CD4-positive, alpha-beta T cell (primary cell): ENCODE results near the gene IFT172. TPM values are rescaled to one million over a fixed set of nuclear protein-coding genes. Genes with fewer than 3 reads are reported as not detected.

Source experiments
- ATAC-seq: fragments of 200-7000 bp; cut with Tn5 transposase; one replicate; pipeline ENCODE4 v1.10.0; 2022; ENCODE audit warnings: mild to moderate bottlenecking; ENCODE audit not compliant: poor library complexity
- CTCF ChIA-PET: fragments of 350-600 bp; sonication (Branson Sonifier 250); formaldehyde crosslinking; loops from one replicate; lab custom pipeline; 2021; ENCODE audit warnings: antibody characterized with exemption, inconsistent platforms; lab: Charles Lee
- POLR2A ChIA-PET: fragments of 350-600 bp; sonication (Branson Sonifier 250); formaldehyde crosslinking; loops from one replicate; lab custom pipeline; 2021; ENCODE audit warnings: antibody characterized with exemption, inconsistent platforms; lab: Charles Lee
- DNase-seq, 14 experiments: peaks; one replicate each; pipeline ENCODE4 v3.0.0-alpha.2; 2013 to 2020; ENCODE audit warnings: mixed read lengths in 2 of 14
- H3K27ac ChIP-seq, 2 donors: one replicate each; pipeline versions ENCODE4 v1.5.1 to v1.7.0; 2013; ENCODE audit warnings: low read length in 2 of 2, low read depth in 1 of 2, mild to moderate bottlenecking in 1 of 2
- H3K27me3 ChIP-seq, 2 experiments: 1 replicate in 1 of 2; 2 replicates in 1 of 2; pipeline versions ENCODE4 v1.6.1 to v1.7.0; 2013; ENCODE audit warnings: low read length in 2 of 2, control low read depth in 1 of 2, mild to moderate bottlenecking in 1 of 2, moderate library complexity in 1 of 2; ENCODE audit not compliant: insufficient read depth in 2 of 2, control insufficient read depth in 1 of 2
- H3K36me3 ChIP-seq: one replicate; pipeline ENCODE4 v1.6.1; 2013; ENCODE audit warnings: low read length, control low read depth; ENCODE audit not compliant: insufficient read depth
- H3K4me1 ChIP-seq: one replicate; pipeline ENCODE4 v1.6.1; 2013; ENCODE audit warnings: low read length, control low read depth; ENCODE audit not compliant: insufficient read depth
- H3K4me3 ChIP-seq: one replicate; pipeline ENCODE4 v1.5.1; 2013; ENCODE audit warnings: mild to moderate bottlenecking, low read length, moderate library complexity
- H3K9me3 ChIP-seq, 2 experiments: 1 replicate in 1 of 2; 2 replicates in 1 of 2; pipeline versions ENCODE4 v1.6.1 to v1.7.0; 2013; ENCODE audit warnings: low read length in 2 of 2, mild to moderate bottlenecking in 2 of 2, control low read depth in 1 of 2, moderate library complexity in 1 of 2; ENCODE audit not compliant: control insufficient read depth in 1 of 2, insufficient read depth in 1 of 2
- H3K27ac Mint-ChIP-seq: one replicate; pipeline ENCODE4 v1.8.0; 2020; ENCODE audit warnings: mixed read lengths
- H3K27me3 Mint-ChIP-seq: one replicate; pipeline ENCODE4 v1.8.0; 2021; ENCODE audit warnings: mixed read lengths
- H3K36me3 Mint-ChIP-seq: one replicate; pipeline ENCODE4 v1.8.0; 2021; ENCODE audit warnings: low read depth, mixed read lengths
- H3K4me1 Mint-ChIP-seq: one replicate; pipeline ENCODE4 v1.8.0; 2021; ENCODE audit warnings: low read depth, mixed read lengths
- H3K4me3 Mint-ChIP-seq: one replicate; pipeline ENCODE4 v1.8.0; 2020; ENCODE audit warnings: mild to moderate bottlenecking, mixed read lengths
- H3K9me3 Mint-ChIP-seq: one replicate; pipeline ENCODE4 v1.8.0; 2020; ENCODE audit warnings: mixed read lengths
- intact Hi-C, 2 experiments: fragments of 100-400 bp; cut with DNase I in 1 of 2; cut with micrococcal nuclease in 1 of 2; formaldehyde crosslinking; loops; one replicate each; pipeline versions ENCODE4 v1.15.1 to v1.9.0; 2023 to 2025; cut with DNase I, micrococcal nuclease
- total RNA-seq, 174 experiments: library from RNA in 2 of 174; stranded (reverse) in 2 of 174; gene quantifications; one replicate each; pipeline ENCODE4 v1.2.3 and lab custom pipeline; 2021 to 2026
- TF ChIP-seq, protein P1 (sequence below): fragments of 200-600 bp; IDR thresholded peaks from one replicate; pipeline ENCODE4 v1.8.0; 2022; ENCODE audit warnings: antibody characterized with exemption, mild to moderate bottlenecking

Gene IFT172
- total RNA-seq, 2 experiments from 2014 or later = 13.3 to 14.4 TPM

DNA sequence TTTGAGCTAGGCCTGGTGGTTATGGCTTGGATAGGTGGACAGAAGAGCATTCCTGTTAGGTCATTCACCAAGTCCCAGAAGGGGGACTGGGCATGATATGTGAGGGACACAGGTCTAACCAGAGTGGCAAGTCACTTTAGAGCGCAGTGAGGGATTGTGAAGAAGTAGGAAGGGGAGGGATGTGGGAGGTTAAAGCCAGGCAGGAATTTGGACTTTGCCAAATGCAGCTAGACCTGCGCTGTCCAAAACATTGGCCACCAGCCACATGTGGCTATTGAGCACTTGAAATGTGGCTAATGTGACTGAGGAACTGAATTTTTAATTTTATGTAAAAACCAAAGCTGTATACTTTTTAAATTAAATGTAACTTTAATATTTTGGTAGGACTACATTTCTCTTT lies 30.8 kb upstream of the IFT172 start:
- Mint-ChIP-seq H3K9me3 (no peaks in the 10 kb centered on the region), H3K4me1 (no peaks in the 10 kb centered on the region), H3K27ac (no peak overlapping the region), H3K27me3 (peaks cover 44% of the 10 kb centered on the region), H3K4me3 (no peak overlapping the region), H3K36me3 (no peaks in the 10 kb centered on the region)
- H3K4me3 ChIP-seq = no peak overlapping the region
- TF ChIP-seq, protein P1, sequence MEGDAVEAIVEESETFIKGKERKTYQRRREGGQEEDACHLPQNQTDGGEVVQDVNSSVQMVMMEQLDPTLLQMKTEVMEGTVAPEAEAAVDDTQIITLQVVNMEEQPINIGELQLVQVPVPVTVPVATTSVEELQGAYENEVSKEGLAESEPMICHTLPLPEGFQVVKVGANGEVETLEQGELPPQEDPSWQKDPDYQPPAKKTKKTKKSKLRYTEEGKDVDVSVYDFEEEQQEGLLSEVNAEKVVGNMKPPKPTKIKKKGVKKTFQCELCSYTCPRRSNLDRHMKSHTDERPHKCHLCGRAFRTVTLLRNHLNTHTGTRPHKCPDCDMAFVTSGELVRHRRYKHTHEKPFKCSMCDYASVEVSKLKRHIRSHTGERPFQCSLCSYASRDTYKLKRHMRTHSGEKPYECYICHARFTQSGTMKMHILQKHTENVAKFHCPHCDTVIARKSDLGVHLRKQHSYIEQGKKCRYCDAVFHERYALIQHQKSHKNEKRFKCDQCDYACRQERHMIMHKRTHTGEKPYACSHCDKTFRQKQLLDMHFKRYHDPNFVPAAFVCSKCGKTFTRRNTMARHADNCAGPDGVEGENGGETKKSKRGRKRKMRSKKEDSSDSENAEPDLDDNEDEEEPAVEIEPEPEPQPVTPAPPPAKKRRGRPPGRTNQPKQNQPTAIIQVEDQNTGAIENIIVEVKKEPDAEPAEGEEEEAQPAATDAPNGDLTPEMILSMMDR = no peak
- ChIA-PET CTCF (no interaction called here), POLR2A (no interaction called here)
- H3K4me1 ChIP-seq = no peaks in the 10 kb centered on the region
- H3K27me3 ChIP-seq = peaks cover 0 to 7% of the 10 kb centered on the region in 2 experiments
- H3K27ac ChIP-seq = no peak overlapping the region
- ATAC-seq (no peak), DNase-seq (no peak)
- peaks cover 0 to 7% of the 10 kb centered on the region in 2 experiments for H3K9me3 ChIP-seq
- no peaks in the 10 kb centered on the region for H3K36me3 ChIP-seq
- intact Hi-C loops = no loop called here

DNA sequence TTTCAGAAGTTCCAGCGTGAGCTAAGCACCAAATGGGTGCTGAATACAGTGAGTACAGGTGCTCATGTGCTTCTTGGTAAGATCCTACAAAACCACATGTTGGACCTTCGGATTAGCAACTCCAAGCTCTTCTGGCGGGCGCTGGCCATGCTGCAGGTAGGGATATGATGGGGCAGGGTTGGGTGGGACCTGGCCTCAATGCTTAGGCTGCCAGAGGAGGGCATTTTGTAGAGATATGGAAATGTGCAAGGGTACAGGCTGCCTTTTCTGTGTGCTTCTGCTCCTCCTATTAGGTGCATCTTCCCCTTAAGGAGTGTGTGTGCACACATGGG lies 29.2 kb upstream of the IFT172 start:
- Mint-ChIP-seq H3K27ac (no peak overlapping the region), H3K9me3 (no peaks in the 10 kb centered on the region), H3K27me3 (peaks cover 39% of the 10 kb centered on the region), H3K4me3 (no peak overlapping the region), H3K4me1 (no peaks in the 10 kb centered on the region), H3K36me3 (no peaks in the 10 kb centered on the region)
- Histone ChIP-seq H3K27me3 (peaks cover 0 to 7% of the 10 kb centered on the region in 2 experiments), H3K36me3 (no peaks in the 10 kb centered on the region), H3K4me3 (no peak overlapping the region), H3K9me3 (peaks cover 0 to 7% of the 10 kb centered on the region in 2 experiments), H3K4me1 (no peaks in the 10 kb centered on the region), H3K27ac (no peak overlapping the region)
- intact Hi-C loops = no loop called here
- TF ChIP-seq, protein P1 = no peak
- no peak for ATAC-seq
- DNase-seq = no peak
- ChIA-PET POLR2A (no interaction called here), CTCF (no interaction called here)

DNA sequence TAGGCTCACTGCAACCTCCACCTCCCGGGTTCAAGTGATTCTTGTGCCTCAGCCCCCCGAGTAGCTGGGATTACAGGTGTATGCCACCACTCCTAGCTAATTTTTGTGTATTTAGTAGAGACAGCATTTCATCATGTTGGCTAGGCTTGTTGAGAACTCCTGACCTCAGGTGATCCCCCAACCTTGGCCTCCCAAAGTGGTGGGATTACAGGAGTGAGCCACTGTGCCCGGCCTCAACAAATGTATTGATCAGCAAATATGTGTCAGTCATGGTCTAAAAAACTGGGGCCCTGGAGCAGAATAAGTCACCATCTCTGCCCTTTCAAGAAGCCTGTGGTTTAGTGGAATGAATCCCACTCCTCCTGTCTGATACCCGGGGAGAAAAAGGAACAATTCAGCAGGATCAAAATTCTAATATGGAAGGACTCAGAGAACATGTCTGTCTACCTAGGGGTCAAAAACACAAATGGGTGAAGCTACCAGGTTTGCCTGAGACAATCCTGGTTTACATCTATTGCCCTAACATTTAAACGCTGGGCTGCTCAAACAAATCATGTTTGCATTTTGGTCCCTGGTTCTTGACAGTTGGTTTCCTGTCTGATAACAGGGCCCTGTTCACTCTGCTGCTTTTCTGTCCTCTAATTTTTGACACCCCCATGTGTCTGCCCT lies 28.7 kb upstream of the IFT172 start:
- Mint-ChIP-seq H3K4me3 (no peak overlapping the region), H3K9me3 (no peaks in the 10 kb centered on the region), H3K36me3 (no peaks in the 10 kb centered on the region), H3K4me1 (no peaks in the 10 kb centered on the region), H3K27me3 (peaks cover 39% of the 10 kb centered on the region), H3K27ac (no peak overlapping the region)
- ATAC-seq (no peak), DNase-seq (no peak)
- Histone ChIP-seq H3K27ac (no peak overlapping the region), H3K27me3 (peaks cover 0 to 7% of the 10 kb centered on the region in 2 experiments), H3K9me3 (peaks cover 0 to 6% of the 10 kb centered on the region in 2 experiments), H3K36me3 (no peaks in the 10 kb centered on the region), H3K4me3 (no peak overlapping the region), H3K4me1 (no peaks in the 10 kb centered on the region)
- TF ChIP-seq, protein P1 = no peak
- POLR2A ChIA-PET = no interaction called here
- CTCF ChIA-PET = no interaction called here
- intact Hi-C loops = no loop called here
